Gastroesophageal sphincter (tissue), 3 donors: ENCODE results near the gene BPHL.

Experiments used
- CTCF ChIP-seq, 4 experiments: fragments of 200-600 bp in 2 of 4; fragments of 450-650 bp in 2 of 4; sonication (generic) in 1 of 4; IDR thresholded peaks; one replicate each; pipeline ENCODE4 v1.5.1; 2017 to 2019; ENCODE audit warnings: antibody characterized with exemption in 4 of 4, mild to moderate bottlenecking in 2 of 4, moderate library complexity in 2 of 4
- POLR2A ChIP-seq, 2 donors: fragments of 450-650 bp; IDR thresholded peaks; one replicate each; pipeline ENCODE4 v1.6.1; 2017; ENCODE audit warnings: antibody characterized with exemption in 2 of 2, mild to moderate bottlenecking in 2 of 2, moderate library complexity in 1 of 2
- POLR2AphosphoS5 ChIP-seq: sonication (generic); formaldehyde crosslinking; IDR thresholded peaks from one replicate; pipeline ENCODE4 v1.6.1; 2017; ENCODE audit warnings: antibody characterized with exemption

DNA sequence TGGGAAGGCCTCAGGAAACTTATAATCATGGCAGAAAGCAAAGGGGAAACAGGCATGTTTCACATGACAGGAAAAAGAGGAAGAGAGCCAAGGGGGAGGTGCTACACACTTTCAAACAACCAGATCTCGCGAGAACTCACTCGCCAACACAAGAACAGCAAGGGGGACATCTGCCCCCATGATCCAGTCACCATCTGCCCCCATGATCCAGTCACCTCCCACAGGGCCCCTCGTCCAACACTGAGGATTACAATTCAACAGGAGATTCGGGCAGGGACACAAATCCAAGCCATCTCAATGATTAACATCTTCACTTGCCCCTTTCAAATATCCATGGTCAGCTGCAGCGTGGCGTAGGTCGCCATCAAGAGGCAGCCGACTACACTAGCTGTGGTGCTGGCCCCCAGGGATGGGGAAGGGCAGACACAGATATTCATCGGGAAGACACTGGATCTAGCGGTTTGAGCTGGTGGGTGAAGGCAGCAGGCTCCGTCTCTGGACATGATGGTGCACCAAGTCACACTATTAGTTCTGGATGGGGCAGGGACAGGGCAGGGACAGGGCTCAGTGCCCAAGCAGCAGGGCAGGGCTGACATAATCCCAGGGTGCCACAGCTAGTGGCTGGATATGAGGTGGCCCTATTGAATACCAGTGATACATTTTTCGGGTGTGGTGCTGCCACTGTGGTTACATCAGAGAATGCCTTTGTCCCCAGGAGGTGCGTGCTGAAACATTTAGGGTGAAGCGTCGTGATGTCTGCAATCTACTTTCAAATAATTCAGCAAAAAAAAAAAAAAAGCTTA lies 77.4 kb downstream of the BPHL start:
- TF ChIP-seq CTCF (IDR thresholded peaks at IDR 0.05), result no peak
- no peak for TF ChIP-seq POLR2A (IDR thresholded peaks at IDR 0.05)
- no peak for TF ChIP-seq POLR2AphosphoS5
